HG03378 (cell line): ENCODE results near the gene SAG.

ENCODE experiments used
- ATAC-seq: cut with Tn5 transposase; IDR thresholded peaks from one replicate; pipeline ENCODE4 v1.9.1; 2021; ENCODE audit warnings: mild to moderate bottlenecking, moderate library complexity; ENCODE audit not compliant: unreplicated experiment

SAG gene

GRCh38 chr2:233353769-233354499 is 46.3 kb downstream of the SAG start, which contains the start of gene DGKD:
TSS of gene DGKD (plus strand) at chr2:233354494. CDS start at chr2:233354519, 25 bp downstream.
- peak; percentile 30 for ATAC-seq

GRCh38 chr2:233354500-233354924 is 46.9 kb downstream of the SAG start:
- ATAC-seq = peak; percentile 2

DNA sequence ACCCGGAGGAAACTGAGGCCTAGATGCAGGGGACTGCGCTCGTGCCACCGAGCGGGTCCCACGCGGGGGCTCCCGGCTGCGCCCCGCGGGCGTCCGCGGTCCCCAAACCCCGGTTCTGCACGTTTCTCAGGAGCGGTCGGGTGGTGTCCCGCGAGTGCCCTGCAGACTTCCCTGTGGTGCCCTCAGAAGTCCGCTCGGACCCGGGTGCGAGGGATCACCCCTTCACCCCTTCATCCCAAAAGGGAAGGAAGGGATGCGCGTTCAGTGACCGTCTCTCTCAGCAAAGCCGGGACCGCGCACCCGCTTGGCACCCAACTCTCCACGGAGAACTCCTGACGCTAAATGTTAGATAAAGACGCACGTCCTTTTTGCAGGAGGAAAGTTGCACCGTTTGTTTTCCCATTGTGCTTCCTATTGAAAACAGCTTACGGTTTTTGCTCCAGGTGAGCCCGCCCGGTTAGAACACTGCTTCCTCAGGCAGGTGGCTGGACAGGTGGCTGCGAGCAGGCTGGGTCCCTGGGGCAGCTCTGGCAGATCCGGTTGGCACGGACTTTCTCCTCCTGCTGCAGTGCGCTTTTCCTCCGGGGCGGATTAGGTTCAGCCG is 47.5 kb downstream of the SAG start:
- ATAC-seq = no peak

GRCh38 chr2:233355916-233356315 is 48.3 kb downstream of the SAG start:
- ATAC-seq = no peak

DNA sequence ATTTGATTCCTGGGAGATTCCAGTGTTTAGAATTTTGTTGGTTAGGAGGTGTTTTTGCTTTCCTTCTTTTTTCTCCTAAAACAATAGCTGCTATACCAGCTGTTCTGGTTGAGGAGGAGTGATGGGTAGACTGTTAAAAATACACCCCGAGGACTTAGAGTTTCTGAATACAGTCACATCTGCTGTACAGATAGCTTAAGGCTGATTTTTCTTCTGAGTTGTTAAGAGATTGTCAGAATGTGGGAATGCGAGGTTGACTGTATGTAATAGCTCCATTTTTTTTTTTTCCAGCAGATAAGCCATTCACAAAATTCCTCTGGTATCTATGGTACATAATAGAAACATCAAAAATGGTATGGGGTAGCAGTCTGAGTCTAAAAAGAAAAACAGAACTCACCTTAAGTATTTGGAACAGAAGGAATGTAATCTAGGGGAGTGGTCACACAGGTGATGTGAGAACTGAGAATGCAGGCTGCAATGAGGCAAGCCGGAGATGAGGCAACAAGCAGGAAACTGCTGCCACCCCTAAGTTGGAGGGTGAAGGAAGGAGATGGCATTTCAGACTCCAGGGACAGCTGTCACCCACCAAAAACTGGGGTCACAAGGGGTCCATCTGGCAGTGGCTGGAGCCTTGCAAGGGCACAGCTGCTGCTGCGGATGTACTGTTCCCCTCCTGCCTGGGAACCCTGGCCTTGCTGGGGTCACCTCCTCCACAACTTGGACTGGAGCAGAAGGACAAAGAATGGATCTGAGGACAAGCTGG is 49.1 kb downstream of the SAG start:
- no peak for ATAC-seq

- ATAC-seq = no peak
Measured at GRCh38 chr2:233358335-233358734, 50.7 kb downstream of the SAG start.

DNA sequence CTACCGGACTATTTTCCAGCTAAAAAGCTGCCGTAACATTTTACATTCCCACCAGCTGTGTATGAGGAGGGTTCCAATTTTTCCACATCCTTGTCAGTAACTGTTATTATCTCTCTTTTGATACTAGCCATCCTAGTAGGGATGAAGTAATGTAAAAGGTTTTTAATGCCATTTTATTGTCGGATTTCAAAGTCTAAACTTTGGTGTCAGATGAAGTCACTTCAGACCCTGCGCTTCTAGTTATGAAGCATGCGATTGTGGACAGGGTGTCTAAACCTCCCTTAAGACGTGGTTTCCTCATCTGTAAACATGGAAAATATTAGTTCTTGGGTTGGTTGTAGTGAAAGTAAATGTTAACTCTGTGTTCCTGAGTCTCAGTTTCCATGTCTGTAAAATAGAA is 51.3 kb downstream of the SAG start:
- no peak for ATAC-seq

DNA sequence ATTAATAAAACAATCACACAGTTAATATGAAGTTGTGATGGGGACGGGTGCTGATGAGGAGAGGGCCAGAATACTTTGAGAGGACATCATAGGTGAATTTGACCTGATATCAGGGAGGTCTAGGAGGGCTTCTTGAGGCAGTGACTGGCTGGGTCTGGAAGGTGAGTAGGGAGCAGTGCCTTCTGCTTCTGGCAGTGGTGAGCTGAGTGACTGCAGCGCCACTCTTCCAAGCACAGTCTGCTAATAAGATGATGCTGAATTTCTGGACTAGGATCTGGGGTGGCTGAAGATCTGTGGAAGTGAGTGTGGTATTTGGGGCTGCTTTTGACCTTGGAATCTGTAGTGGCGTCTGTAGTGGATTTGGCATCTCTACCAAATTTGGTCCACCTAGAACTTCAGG is 52.2 kb downstream of the SAG start:
- no peak for ATAC-seq

DNA sequence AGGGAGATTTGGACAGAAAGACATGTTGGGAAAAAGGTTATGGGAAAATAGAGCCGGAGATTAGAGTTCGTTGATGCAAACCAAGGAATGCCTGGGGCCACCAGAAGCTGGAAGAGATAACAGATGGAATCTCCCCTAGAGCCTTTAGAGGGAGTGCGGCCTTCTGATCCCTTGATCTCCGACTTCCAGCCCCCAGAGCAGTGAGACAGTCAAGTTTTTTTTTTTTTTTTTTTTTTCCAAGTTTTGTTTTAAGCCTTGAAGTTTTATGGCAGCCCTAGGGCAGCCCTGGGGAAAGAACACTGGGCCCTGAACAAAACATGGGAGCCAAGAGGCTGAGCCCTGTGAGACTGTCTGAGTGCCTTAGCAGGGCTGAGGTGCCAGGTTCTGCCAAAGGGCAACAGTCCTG is 53.2 kb downstream of the SAG start:
- ATAC-seq = no peak

DNA sequence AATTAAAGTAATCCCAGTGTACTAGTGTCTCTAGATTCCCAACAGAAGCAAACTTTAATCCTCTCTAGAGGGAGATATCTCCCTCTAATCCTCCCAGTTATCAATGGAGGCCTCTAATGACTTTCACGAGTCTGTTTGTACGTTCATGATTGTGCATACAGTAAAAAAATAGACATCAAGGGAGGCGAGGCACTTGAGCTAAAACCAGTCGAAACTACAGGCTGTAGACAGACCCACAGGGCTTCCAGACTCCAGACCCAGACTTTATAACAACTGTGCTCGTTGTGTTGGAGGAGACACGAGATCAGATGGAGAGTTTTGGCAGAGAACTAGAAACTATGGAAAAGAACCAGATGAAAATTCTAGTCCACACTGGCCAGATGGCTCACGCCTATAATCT is 53.7 kb downstream of the SAG start:
- no peak for ATAC-seq

- no peak for ATAC-seq
Measured at GRCh38 chr2:233362742-233363141, 55.1 kb downstream of the SAG start.

GRCh38 chr2:233363744-233364235 is 56.2 kb downstream of the SAG start:
- peak; percentile 45 for ATAC-seq

GRCh38 chr2:233365861-233366520 is 58.4 kb downstream of the SAG start:
- ATAC-seq = no peak

- no peak for ATAC-seq
Measured at GRCh38 chr2:233367586-233367985, 60.0 kb downstream of the SAG start.

DNA sequence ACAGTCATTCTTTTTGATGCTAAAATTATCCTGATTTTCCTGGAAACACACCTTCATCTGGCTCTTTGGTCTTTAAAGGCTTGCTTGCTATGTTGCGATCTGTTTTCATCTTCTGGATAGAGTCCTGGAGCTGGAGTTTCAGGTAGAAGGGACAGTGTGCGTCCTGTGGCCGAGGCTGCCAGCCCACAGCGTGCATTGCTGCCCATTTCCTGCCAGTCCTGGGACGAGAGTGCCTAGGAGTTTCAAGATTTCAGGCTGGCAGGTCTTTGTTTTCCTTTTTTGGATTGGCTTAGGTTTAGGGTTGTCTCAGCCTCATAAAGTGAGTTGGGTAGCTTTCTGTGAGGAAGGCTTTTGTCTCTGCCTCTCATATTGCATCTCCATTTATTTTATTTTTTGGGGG is 61.1 kb downstream of the SAG start:
- no peak for ATAC-seq

- ATAC-seq = no peak
Measured at GRCh38 chr2:233369462-233369861, 61.8 kb downstream of the SAG start.

DNA sequence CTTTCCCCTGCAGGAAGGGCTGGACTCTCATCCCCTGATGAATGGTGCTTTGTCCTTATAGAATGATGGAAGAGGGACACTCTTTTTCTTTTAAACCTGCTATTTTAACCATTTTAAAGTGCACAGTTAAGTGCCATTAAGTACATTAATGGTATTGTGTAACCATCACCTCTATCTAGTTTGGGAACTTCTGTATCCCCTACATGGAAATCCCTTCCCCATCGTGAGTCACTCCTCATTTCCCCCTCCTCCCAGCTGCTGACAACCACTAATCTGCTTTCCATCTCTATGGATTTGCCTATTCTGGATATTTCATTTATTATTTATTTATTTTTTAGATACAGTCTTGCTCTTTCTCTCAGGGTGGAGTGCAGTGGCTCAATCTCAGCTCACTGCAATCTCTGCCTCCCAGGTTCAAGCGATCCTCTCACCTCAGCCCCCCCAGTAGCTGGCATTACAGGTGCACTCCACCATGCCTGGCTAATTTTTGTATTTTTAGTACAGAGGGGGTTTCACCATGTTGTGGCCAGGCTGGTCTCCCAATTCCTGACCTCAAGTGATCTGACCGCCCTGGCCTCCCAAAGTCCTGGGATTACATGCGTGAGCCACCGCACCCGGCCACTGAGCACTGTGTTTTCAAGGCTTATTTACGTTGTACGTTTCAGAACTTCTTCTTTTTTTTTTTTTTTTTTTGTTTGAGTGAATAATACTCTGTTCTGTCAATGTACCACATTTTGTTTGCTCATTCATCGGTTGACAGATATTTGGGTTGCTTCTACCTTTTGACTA is 62.5 kb downstream of the SAG start:
- no peak for ATAC-seq

- no peak for ATAC-seq
Measured at GRCh38 chr2:233371641-233372040, 64.0 kb downstream of the SAG start.

DNA sequence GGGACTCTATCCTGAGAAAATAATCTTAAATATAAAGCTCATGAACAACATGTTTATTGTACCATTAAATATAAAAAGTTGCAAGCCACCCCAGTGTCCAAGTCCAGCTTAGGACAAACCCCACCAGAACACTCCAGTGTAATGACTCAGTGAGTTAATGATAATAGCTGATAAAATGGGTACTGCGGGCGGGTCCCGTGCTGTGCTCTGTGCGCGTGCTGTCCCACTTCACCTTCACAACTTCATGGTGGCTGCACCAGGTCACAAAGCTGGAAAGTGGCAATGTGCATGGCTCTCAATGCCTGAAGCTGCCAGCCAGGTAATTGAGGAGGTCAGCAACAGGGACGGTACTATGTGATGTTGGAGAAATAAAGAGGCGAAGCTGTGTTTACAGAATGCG is 65.2 kb downstream of the SAG start:
- no peak for ATAC-seq

GRCh38 chr2:233373316-233373715 is 65.7 kb downstream of the SAG start:
- ATAC-seq = no peak
